IPS-20b (cell line): ENCODE measurements around the gene ADGRA3.
A peak's percentile ranks its signal among the peaks of the same experiment; 100 is the strongest.

Experiments
- H3K27ac ChIP-seq: one replicate; pipeline ENCODE4 v1.5.1; 2013; ENCODE audit warnings: low read length
- H3K27me3 ChIP-seq: 2 replicates; pipeline ENCODE4 v1.6.1; 2013; ENCODE audit warnings: mild to moderate bottlenecking, low read length, inconsistent platforms; ENCODE audit not compliant: insufficient read depth
- H3K36me3 ChIP-seq: 2 replicates; pipeline ENCODE4 v1.6.1; 2013; ENCODE audit warnings: low read depth, mild to moderate bottlenecking, inconsistent platforms, low read length, moderate library complexity; ENCODE audit not compliant: insufficient read depth
- H3K4me1 ChIP-seq: 2 replicates; pipeline ENCODE4 v1.6.1; 2013; ENCODE audit warnings: mild to moderate bottlenecking, control low read depth, inconsistent platforms, low read length, moderate library complexity; ENCODE audit not compliant: insufficient read depth
- H3K4me3 ChIP-seq: 2 replicates; pipeline ENCODE4 v1.5.1; 2013; ENCODE audit warnings: mild to moderate bottlenecking, low read length, inconsistent platforms
- H3K9ac ChIP-seq: 2 replicates; pipeline ENCODE4 v1.6.1; 2013; ENCODE audit warnings: low read depth, mild to moderate bottlenecking, inconsistent platforms, low read length, moderate library complexity
- H3K9me3 ChIP-seq: 2 replicates; pipeline ENCODE4 v1.6.1; 2013; ENCODE audit warnings: mild to moderate bottlenecking, low read depth, low read length, inconsistent platforms; ENCODE audit not compliant: insufficient read depth

Gene ADGRA3

GRCh38 chr4:22460266-22460665 is 55.6 kb downstream of the ADGRA3 start:
- H3K27ac ChIP-seq, result no peak overlapping the region
- peaks cover 32% of the 10 kb centered on the region for H3K36me3 ChIP-seq
- peaks cover 22% of the 10 kb centered on the region; the same call in 1 of the 2 replicates for H3K4me1 ChIP-seq
- no peaks in the 10 kb centered on the region for H3K9me3 ChIP-seq
- H3K27me3 ChIP-seq, result no peaks in the 10 kb centered on the region
- H3K9ac ChIP-seq, result no peak overlapping the region
- H3K4me3 ChIP-seq, result no peak overlapping the region

GRCh38 chr4:22458098-22458497 is 57.8 kb downstream of the ADGRA3 start:
- peaks cover 22% of the 10 kb centered on the region; the same call in 1 of the 2 replicates for H3K4me1 ChIP-seq
- no peak overlapping the region for H3K4me3 ChIP-seq
- peaks cover 47% of the 10 kb centered on the region for H3K36me3 ChIP-seq
- no peak overlapping the region for H3K9ac ChIP-seq
- H3K9me3 ChIP-seq, result no peaks in the 10 kb centered on the region
- H3K27me3 ChIP-seq, result no peaks in the 10 kb centered on the region
- no peak overlapping the region for H3K27ac ChIP-seq

- peaks cover 51% of the 10 kb centered on the region for H3K36me3 ChIP-seq
- H3K4me1 ChIP-seq, result peaks cover 22% of the 10 kb centered on the region; the same call in 1 of the 2 replicates
- H3K27me3 ChIP-seq, result no peaks in the 10 kb centered on the region
- no peaks in the 10 kb centered on the region for H3K9me3 ChIP-seq
- H3K9ac ChIP-seq, result no peak overlapping the region
- H3K4me3 ChIP-seq, result no peak overlapping the region
- no peak overlapping the region for H3K27ac ChIP-seq
These were observed 58.5 kb downstream of the ADGRA3 start for GRCh38 chr4:22457348-22457747.

GRCh38 chr4:22456291-22456690 is 59.6 kb downstream of the ADGRA3 start:
- H3K9me3 ChIP-seq, result no peaks in the 10 kb centered on the region
- no peak overlapping the region for H3K4me3 ChIP-seq
- H3K4me1 ChIP-seq, result peaks cover 22% of the 10 kb centered on the region; the same call in 1 of the 2 replicates
- no peak overlapping the region for H3K27ac ChIP-seq
- no peaks in the 10 kb centered on the region for H3K27me3 ChIP-seq
- no peak overlapping the region for H3K9ac ChIP-seq
- peaks cover 55% of the 10 kb centered on the region for H3K36me3 ChIP-seq

- Histone ChIP-seq H3K9me3 (no peaks in the 10 kb centered on the region), H3K4me1 (peaks cover 19% of the 10 kb centered on the region; the same call in 1 of the 2 replicates), H3K27ac (no peak overlapping the region), H3K4me3 (no peak overlapping the region), H3K27me3 (no peaks in the 10 kb centered on the region), H3K36me3 (peaks cover 47% of the 10 kb centered on the region), H3K9ac (no peak overlapping the region)
These were observed 60.9 kb downstream of the ADGRA3 start for GRCh38 chr4:22454955-22455354.

- Histone ChIP-seq H3K9me3 (no peaks in the 10 kb centered on the region), H3K36me3 (peaks cover 43% of the 10 kb centered on the region), H3K4me3 (no peak overlapping the region), H3K27me3 (no peaks in the 10 kb centered on the region), H3K27ac (no peak overlapping the region), H3K9ac (no peak overlapping the region), H3K4me1 (peaks cover 15% of the 10 kb centered on the region; the same call in 1 of the 2 replicates)
These were observed 61.5 kb downstream of the ADGRA3 start for GRCh38 chr4:22454216-22454838.

GRCh38 chr4:22444813-22445212 is 71.1 kb downstream of the ADGRA3 start:
- no peaks in the 10 kb centered on the region for H3K27me3 ChIP-seq
- no peak overlapping the region for H3K9ac ChIP-seq
- H3K4me3 ChIP-seq, result no peak overlapping the region
- peaks cover 80% of the 10 kb centered on the region for H3K36me3 ChIP-seq
- H3K27ac ChIP-seq, result no peak overlapping the region
- no peaks in the 10 kb centered on the region for H3K9me3 ChIP-seq
- no peaks in the 10 kb centered on the region for H3K4me1 ChIP-seq

GRCh38 chr4:22442956-22443355 is 72.9 kb downstream of the ADGRA3 start:
- no peaks in the 10 kb centered on the region for H3K27me3 ChIP-seq
- H3K4me1 ChIP-seq, result no peaks in the 10 kb centered on the region
- H3K9ac ChIP-seq, result no peak overlapping the region
- H3K36me3 ChIP-seq, result peaks cover 84% of the 10 kb centered on the region
- no peak overlapping the region for H3K4me3 ChIP-seq
- H3K9me3 ChIP-seq, result no peaks in the 10 kb centered on the region
- H3K27ac ChIP-seq, result no peak overlapping the region

GRCh38 chr4:22440999-22441398 is 74.9 kb downstream of the ADGRA3 start:
- Histone ChIP-seq H3K4me1 (no peaks in the 10 kb centered on the region), H3K27me3 (no peaks in the 10 kb centered on the region), H3K4me3 (no peak overlapping the region), H3K9ac (no peak overlapping the region), H3K9me3 (no peaks in the 10 kb centered on the region), H3K36me3 (peaks cover 81% of the 10 kb centered on the region), H3K27ac (no peak overlapping the region)

- no peaks in the 10 kb centered on the region for H3K9me3 ChIP-seq
- H3K9ac ChIP-seq, result no peak overlapping the region
- peaks cover 81% of the 10 kb centered on the region for H3K36me3 ChIP-seq
- H3K4me1 ChIP-seq, result peaks cover 9% of the 10 kb centered on the region; the same call in 1 of the 2 replicates
- no peak overlapping the region for H3K4me3 ChIP-seq
- no peak overlapping the region for H3K27ac ChIP-seq
- H3K27me3 ChIP-seq, result no peaks in the 10 kb centered on the region
These were observed 75.9 kb downstream of the ADGRA3 start for GRCh38 chr4:22439947-22440346.

- Histone ChIP-seq H3K4me3 (no peak overlapping the region), H3K9me3 (no peaks in the 10 kb centered on the region), H3K36me3 (peaks cover 67% of the 10 kb centered on the region), H3K9ac (no peak overlapping the region), H3K4me1 (peaks cover 13% of the 10 kb centered on the region; the same call in 1 of the 2 replicates), H3K27me3 (no peaks in the 10 kb centered on the region), H3K27ac (peak overlapping the region; percentile 39)
These were observed 80.2 kb downstream of the ADGRA3 start for GRCh38 chr4:22435652-22436051.

GRCh38 chr4:22434895-22435294 is 81.0 kb downstream of the ADGRA3 start:
- peak overlapping the region; percentile 30; the same call in 1 of the 2 replicates for H3K9ac ChIP-seq
- H3K9me3 ChIP-seq, result no peaks in the 10 kb centered on the region; the same call in 1 of the 2 replicates
- no peaks in the 10 kb centered on the region for H3K27me3 ChIP-seq
- peaks cover 68% of the 10 kb centered on the region for H3K36me3 ChIP-seq
- 0 out of 2 replicates have a peak overlapping the region, but pooled peaks have one; percentile 11 for H3K4me3 ChIP-seq
- no peak overlapping the region for H3K27ac ChIP-seq
- H3K4me1 ChIP-seq, result peaks cover 13% of the 10 kb centered on the region; the same call in 1 of the 2 replicates
